GM23338 (cell line): Measurements from ENCODE around the gene ANKRD62. TPM values are rescaled to one million over a fixed set of nuclear protein-coding genes. Genes with fewer than 3 reads are reported as not detected.

Experiments
- ATAC-seq: fragments of 200-7000 bp; cut with Tn5 transposase; 3 replicates; pipeline ENCODE4 v1.9.1; 2020
- DNase-seq: peaks from one replicate; pipeline ENCODE4 v3.0.0-alpha.2; 2015; ENCODE audit warnings: low spot score
- H2AFZ ChIP-seq: fragments of 200-600 bp; sonication (generic); 2 replicates; pipeline ENCODE4 v1.8.0; 2016; ENCODE audit warnings: antibody characterized with exemption, mild to moderate bottlenecking, moderate library complexity
- H3F3A ChIP-seq: fragments of 200-600 bp; sonication (generic); replicated peaks from 2 replicates; pipeline ENCODE4 v1.8.0; 2017; ENCODE audit warnings: antibody characterized with exemption, mixed run types, low read depth
- H3K27ac ChIP-seq: fragments of 200-600 bp; sonication (generic); 2 replicates; pipeline ENCODE4 v1.6.1; 2016; ENCODE audit warnings: low read depth
- H3K27me3 ChIP-seq: fragments of 200-600 bp; sonication (generic); 2 replicates; pipeline ENCODE4 v1.8.0; 2016; ENCODE audit warnings: mild to moderate bottlenecking, mixed run types, moderate library complexity; ENCODE audit not compliant: insufficient read depth
- H3K36me3 ChIP-seq: fragments of 200-600 bp; sonication (generic); 2 replicates; pipeline ENCODE4 v1.8.0; 2016; ENCODE audit warnings: mild to moderate bottlenecking; ENCODE audit not compliant: insufficient read depth
- H3K4me1 ChIP-seq: fragments of 200-600 bp; sonication (generic); 2 replicates; pipeline ENCODE4 v1.8.0; 2016; ENCODE audit warnings: mild to moderate bottlenecking, moderate library complexity; ENCODE audit not compliant: insufficient read depth
- H3K4me2 ChIP-seq: fragments of 200-600 bp; sonication (generic); 2 replicates; pipeline ENCODE4 v1.7.1; 2017; ENCODE audit warnings: mixed run types
- H3K4me3 ChIP-seq: fragments of 200-600 bp; sonication (generic); 2 replicates; pipeline ENCODE4 v1.6.1; 2016; ENCODE audit warnings: mixed run types
- H3K79me2 ChIP-seq: fragments of 200-600 bp; sonication (generic); replicated peaks from 2 replicates; pipeline ENCODE4 v1.8.0; 2017; ENCODE audit warnings: mild to moderate bottlenecking; ENCODE audit not compliant: insufficient read depth
- H3K9me2 ChIP-seq: fragments of 200-600 bp; sonication (generic); 2 replicates; pipeline ENCODE4 v1.8.0; 2017; ENCODE audit not compliant: insufficient read depth
- H4K20me1 ChIP-seq: fragments of 200-600 bp; sonication (generic); replicated peaks from 2 replicates; pipeline ENCODE4 v1.8.0; 2017; ENCODE audit warnings: mild to moderate bottlenecking; ENCODE audit not compliant: insufficient read depth
- H3K27ac Mint-ChIP-seq: 2 replicates; pipeline ENCODE4 v1.8.0; 2020; ENCODE audit warnings: inconsistent platforms, mild to moderate bottlenecking, moderate library complexity, mixed read lengths
- H3K27me3 Mint-ChIP-seq: 3 replicates; pipeline ENCODE4 v1.8.0; 2022; ENCODE audit warnings: low read depth, mild to moderate bottlenecking, moderate library complexity, mixed read lengths, inconsistent platforms; ENCODE audit not compliant: insufficient read depth, poor library complexity
- H3K36me3 Mint-ChIP-seq: 3 replicates; pipeline ENCODE4 v1.8.0; 2021; ENCODE audit warnings: low read depth, mild to moderate bottlenecking, inconsistent platforms, moderate library complexity, mixed read lengths
- H3K4me1 Mint-ChIP-seq: 3 replicates; pipeline ENCODE4 v1.8.0; 2020; ENCODE audit warnings: mild to moderate bottlenecking, inconsistent platforms, mixed read lengths
- H3K4me3 Mint-ChIP-seq: 3 replicates; pipeline ENCODE4 v1.8.0; 2021; ENCODE audit warnings: moderate library complexity, mild to moderate bottlenecking, inconsistent platforms, mixed read lengths
- H3K9me3 Mint-ChIP-seq: 3 replicates; pipeline ENCODE4 v1.8.0; 2020; ENCODE audit warnings: moderate library complexity, mild to moderate bottlenecking, inconsistent platforms, mixed read lengths
- EZH2 ChIP-seq: fragments of 200-600 bp; sonication (generic); IDR thresholded peaks from one replicate; pipeline ENCODE4 v1.8.0; 2017; ENCODE audit warnings: antibody characterized with exemption, mild to moderate bottlenecking, low read depth; ENCODE audit not compliant: unreplicated experiment
- JUNB ChIP-seq: IDR thresholded peaks from one replicate; pipeline ENCODE4 v1.6.1; 2016; ENCODE audit warnings: antibody characterized with exemption; ENCODE audit not compliant: unreplicated experiment
- NANOG ChIP-seq: IDR thresholded peaks from 2 replicates; pipeline ENCODE4 v1.6.1; 2016; ENCODE audit warnings: antibody characterized with exemption, borderline replicate concordance
- POLR2AphosphoS5 ChIP-seq: IDR thresholded peaks from 2 replicates; pipeline ENCODE4 v1.6.1; 2016; ENCODE audit warnings: antibody characterized with exemption, low read depth
- STAT1 ChIP-seq: IDR thresholded peaks from one replicate; pipeline ENCODE4 v1.6.1; 2016; ENCODE audit warnings: antibody characterized with exemption; ENCODE audit not compliant: unreplicated experiment
- ZNF114 ChIP-seq: fragments of 250-450 bp; sonication (Bioruptor Pico); IDR thresholded peaks from 2 replicates; pipeline ENCODE4 v1.5.0; 2020; ENCODE audit warnings: mild to moderate bottlenecking, moderate library complexity
- ZNF331 ChIP-seq: fragments of 250-450 bp; sonication (Bioruptor Pico); IDR thresholded peaks from 2 replicates; pipeline ENCODE4 v1.5.0; 2020; ENCODE audit warnings: low read depth, mild to moderate bottlenecking, moderate library complexity
- polyA plus RNA-seq: library from polyadenylated mRNA; unstranded; fragments of >200 nt; fragmentation: Nextera tagmentation; extraction: Ambion mirVana; gene quantifications from 2 replicates; pipeline ENCODE4 v1.2.1, GENCODE V29; 2016
- total RNA-seq: library from RNA; depleted of rRNA; stranded (reverse); fragments of >200 nt; shearing (Covaris generic); gene quantifications from 2 replicates; pipeline ENCODE4 v1.2.3, GENCODE V29; 2014
- TF ChIP-seq, protein P1 (sequence below): IDR thresholded peaks from one replicate; pipeline ENCODE4 v1.6.1; 2018; ENCODE audit warnings: antibody characterized with exemption; ENCODE audit not compliant: unreplicated experiment
- TF ChIP-seq, protein P2 (sequence below): IDR thresholded peaks from 2 replicates; pipeline ENCODE4 v1.6.1; 2016; ENCODE audit warnings: antibody characterized with exemption
- TF ChIP-seq, protein P3 (sequence below): fragments of 250-450 bp; sonication (Bioruptor Pico); IDR thresholded peaks from 2 replicates; pipeline ENCODE4 v1.5.0; 2020; ENCODE audit warnings: mild to moderate bottlenecking, moderate library complexity

The ANKRD62 gene
- total and polyA plus RNA-seq, 2 experiments from 2014 or later, result not detected

DNA sequence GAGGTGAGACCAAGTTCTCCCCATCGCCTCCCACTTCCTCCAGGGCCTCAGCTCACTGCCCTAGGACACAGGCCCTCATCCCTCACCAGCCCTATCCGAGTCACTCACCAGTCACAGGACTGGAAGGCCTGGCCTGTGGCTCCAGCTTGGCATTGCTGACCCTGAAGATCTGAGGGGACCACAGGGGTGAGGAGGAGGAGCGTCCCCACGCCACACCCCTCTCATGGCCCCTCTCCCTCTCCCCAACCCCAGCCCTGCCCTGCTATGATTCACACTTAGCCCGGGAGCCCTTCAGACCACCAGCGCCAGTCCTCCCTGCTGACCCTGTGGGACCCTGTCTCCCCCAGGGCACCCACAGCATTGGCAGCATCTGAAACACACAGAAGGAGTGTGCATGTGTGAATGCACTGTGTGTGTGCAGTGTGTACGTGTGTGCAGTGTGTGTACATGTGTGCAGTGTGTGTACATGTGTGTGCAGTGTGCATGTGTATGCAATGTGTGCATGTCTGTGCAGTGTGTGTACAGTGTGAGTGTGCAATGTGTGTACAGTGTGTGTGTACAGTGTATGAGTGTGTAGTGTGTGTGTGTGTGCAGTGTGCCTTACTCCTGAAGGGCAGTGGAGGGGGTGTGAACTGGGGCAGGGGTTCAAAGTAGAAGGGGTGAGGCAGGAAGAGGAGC is 29.4 kb upstream of the ANKRD62 start:
- Mint-ChIP-seq H3K27ac (no peak overlapping the region), H3K4me3 (no peak overlapping the region), H3K9me3 (peaks cover 4% of the 10 kb centered on the region; the same call in 1 of the 3 replicates), H3K27me3 (peaks cover 8% of the 10 kb centered on the region), H3K36me3 (no peaks in the 10 kb centered on the region), H3K4me1 (no peaks in the 10 kb centered on the region; the same call in 2 of the 3 replicates)
- no peaks in the 10 kb centered on the region for H3K36me3 ChIP-seq
- H4K20me1 ChIP-seq, result no peaks in the 10 kb centered on the region
- H3K27ac ChIP-seq, result no peak overlapping the region
- H3K4me3 ChIP-seq, result no peak overlapping the region
- no peak overlapping the region for H2AFZ ChIP-seq
- TF ChIP-seq, protein P1, sequence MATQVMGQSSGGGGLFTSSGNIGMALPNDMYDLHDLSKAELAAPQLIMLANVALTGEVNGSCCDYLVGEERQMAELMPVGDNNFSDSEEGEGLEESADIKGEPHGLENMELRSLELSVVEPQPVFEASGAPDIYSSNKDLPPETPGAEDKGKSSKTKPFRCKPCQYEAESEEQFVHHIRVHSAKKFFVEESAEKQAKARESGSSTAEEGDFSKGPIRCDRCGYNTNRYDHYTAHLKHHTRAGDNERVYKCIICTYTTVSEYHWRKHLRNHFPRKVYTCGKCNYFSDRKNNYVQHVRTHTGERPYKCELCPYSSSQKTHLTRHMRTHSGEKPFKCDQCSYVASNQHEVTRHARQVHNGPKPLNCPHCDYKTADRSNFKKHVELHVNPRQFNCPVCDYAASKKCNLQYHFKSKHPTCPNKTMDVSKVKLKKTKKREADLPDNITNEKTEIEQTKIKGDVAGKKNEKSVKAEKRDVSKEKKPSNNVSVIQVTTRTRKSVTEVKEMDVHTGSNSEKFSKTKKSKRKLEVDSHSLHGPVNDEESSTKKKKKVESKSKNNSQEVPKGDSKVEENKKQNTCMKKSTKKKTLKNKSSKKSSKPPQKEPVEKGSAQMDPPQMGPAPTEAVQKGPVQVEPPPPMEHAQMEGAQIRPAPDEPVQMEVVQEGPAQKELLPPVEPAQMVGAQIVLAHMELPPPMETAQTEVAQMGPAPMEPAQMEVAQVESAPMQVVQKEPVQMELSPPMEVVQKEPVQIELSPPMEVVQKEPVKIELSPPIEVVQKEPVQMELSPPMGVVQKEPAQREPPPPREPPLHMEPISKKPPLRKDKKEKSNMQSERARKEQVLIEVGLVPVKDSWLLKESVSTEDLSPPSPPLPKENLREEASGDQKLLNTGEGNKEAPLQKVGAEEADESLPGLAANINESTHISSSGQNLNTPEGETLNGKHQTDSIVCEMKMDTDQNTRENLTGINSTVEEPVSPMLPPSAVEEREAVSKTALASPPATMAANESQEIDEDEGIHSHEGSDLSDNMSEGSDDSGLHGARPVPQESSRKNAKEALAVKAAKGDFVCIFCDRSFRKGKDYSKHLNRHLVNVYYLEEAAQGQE, result no peak
- no peak for TF ChIP-seq NANOG
- TF ChIP-seq EZH2, result no peak
- no peak for TF ChIP-seq ZNF331 (CRISPR knock-in tag)
- TF ChIP-seq, protein P2, sequence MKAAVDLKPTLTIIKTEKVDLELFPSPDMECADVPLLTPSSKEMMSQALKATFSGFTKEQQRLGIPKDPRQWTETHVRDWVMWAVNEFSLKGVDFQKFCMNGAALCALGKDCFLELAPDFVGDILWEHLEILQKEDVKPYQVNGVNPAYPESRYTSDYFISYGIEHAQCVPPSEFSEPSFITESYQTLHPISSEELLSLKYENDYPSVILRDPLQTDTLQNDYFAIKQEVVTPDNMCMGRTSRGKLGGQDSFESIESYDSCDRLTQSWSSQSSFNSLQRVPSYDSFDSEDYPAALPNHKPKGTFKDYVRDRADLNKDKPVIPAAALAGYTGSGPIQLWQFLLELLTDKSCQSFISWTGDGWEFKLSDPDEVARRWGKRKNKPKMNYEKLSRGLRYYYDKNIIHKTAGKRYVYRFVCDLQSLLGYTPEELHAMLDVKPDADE, result no peak
- no peak for TF ChIP-seq POLR2AphosphoS5
- TF ChIP-seq JUNB, result no peak
- no peak for TF ChIP-seq STAT1
- no peaks in the 10 kb centered on the region for H3K79me2 ChIP-seq
- DNase-seq, result no peak
- no peaks in the 10 kb centered on the region for H3K27me3 ChIP-seq
- no peak for ATAC-seq
- no peaks in the 10 kb centered on the region for H3F3A ChIP-seq
- no peaks in the 10 kb centered on the region for H3K4me1 ChIP-seq
- H3K4me2 ChIP-seq, result no peak overlapping the region
- no peaks in the 10 kb centered on the region for H3K9me2 ChIP-seq

DNA sequence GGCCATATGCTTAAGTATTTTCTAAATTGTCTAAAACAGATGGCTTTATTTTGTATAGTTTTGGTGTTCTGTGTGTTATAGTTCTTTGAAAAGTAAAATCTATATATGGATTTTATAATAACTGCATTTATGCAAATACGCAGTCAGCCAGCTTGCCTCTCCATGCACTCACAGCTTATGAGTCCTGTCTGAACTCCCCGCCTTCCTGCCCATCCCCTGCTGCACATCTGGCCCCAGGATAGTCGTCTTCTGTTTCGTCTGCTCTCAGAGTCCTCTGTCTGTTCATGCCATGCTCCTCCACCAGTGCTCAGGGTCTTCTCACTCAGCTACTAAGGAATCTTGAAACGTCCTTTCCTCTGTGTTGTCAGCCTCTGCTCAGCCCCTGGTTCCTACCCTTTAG is 28.2 kb upstream of the ANKRD62 start:
- Histone ChIP-seq H3K4me3 (no peak overlapping the region), H3K27me3 (no peaks in the 10 kb centered on the region), H3K27ac (no peak overlapping the region), H3K9me2 (no peaks in the 10 kb centered on the region), H3K4me1 (no peaks in the 10 kb centered on the region), H3K4me2 (no peak overlapping the region), H4K20me1 (no peaks in the 10 kb centered on the region), H3K36me3 (no peaks in the 10 kb centered on the region), H2AFZ (no peak overlapping the region), H3K79me2 (no peaks in the 10 kb centered on the region), H3F3A (no peaks in the 10 kb centered on the region)
- Mint-ChIP-seq H3K36me3 (no peaks in the 10 kb centered on the region), H3K27ac (no peak overlapping the region), H3K4me3 (no peak overlapping the region), H3K27me3 (peaks cover 4% of the 10 kb centered on the region), H3K9me3 (peaks cover 4% of the 10 kb centered on the region; the same call in 1 of the 3 replicates), H3K4me1 (no peaks in the 10 kb centered on the region; the same call in 2 of the 3 replicates)
- no peak for ATAC-seq
- no peak for DNase-seq
- TF ChIP-seq, protein P3, sequence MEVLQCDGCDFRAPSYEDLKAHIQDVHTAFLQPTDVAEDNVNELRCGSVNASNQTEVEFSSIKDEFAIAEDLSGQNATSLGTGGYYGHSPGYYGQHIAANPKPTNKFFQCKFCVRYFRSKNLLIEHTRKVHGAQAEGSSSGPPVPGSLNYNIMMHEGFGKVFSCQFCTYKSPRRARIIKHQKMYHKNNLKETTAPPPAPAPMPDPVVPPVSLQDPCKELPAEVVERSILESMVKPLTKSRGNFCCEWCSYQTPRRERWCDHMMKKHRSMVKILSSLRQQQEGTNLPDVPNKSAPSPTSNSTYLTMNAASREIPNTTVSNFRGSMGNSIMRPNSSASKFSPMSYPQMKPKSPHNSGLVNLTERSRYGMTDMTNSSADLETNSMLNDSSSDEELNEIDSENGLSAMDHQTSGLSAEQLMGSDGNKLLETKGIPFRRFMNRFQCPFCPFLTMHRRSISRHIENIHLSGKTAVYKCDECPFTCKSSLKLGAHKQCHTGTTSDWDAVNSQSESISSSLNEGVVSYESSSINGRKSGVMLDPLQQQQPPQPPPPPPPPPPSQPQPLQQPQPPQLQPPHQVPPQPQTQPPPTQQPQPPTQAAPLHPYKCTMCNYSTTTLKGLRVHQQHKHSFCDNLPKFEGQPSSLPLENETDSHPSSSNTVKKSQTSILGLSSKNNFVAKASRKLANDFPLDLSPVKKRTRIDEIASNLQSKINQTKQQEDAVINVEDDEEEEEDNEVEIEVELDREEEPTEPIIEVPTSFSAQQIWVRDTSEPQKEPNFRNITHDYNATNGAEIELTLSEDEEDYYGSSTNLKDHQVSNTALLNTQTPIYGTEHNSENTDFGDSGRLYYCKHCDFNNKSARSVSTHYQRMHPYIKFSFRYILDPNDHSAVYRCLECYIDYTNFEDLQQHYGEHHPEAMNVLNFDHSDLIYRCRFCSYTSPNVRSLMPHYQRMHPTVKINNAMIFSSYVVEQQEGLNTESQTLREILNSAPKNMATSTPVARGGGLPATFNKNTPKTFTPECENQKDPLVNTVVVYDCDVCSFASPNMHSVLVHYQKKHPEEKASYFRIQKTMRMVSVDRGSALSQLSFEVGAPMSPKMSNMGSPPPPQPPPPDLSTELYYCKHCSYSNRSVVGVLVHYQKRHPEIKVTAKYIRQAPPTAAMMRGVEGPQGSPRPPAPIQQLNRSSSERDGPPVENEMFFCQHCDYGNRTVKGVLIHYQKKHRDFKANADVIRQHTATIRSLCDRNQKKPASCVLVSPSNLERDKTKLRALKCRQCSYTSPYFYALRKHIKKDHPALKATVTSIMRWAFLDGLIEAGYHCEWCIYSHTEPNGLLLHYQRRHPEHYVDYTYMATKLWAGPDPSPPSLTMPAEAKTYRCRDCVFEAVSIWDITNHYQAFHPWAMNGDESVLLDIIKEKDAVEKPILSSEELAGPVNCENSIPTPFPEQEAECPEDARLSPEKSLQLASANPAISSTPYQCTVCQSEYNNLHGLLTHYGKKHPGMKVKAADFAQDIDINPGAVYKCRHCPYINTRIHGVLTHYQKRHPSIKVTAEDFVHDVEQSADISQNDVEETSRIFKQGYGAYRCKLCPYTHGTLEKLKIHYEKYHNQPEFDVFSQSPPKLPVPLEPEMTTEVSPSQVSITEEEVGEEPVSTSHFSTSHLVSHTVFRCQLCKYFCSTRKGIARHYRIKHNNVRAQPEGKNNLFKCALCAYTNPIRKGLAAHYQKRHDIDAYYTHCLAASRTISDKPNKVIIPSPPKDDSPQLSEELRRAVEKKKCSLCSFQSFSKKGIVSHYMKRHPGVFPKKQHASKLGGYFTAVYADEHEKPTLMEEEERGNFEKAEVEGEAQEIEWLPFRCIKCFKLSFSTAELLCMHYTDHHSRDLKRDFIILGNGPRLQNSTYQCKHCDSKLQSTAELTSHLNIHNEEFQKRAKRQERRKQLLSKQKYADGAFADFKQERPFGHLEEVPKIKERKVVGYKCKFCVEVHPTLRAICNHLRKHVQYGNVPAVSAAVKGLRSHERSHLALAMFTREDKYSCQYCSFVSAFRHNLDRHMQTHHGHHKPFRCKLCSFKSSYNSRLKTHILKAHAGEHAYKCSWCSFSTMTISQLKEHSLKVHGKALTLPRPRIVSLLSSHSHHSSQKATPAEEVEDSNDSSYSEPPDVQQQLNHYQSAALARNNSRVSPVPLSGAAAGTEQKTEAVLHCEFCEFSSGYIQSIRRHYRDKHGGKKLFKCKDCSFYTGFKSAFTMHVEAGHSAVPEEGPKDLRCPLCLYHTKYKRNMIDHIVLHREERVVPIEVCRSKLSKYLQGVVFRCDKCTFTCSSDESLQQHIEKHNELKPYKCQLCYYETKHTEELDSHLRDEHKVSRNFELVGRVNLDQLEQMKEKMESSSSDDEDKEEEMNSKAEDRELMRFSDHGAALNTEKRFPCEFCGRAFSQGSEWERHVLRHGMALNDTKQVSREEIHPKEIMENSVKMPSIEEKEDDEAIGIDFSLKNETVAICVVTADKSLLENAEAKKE (CRISPR knock-in tag), result no peak
- TF ChIP-seq JUNB (no peak), ZNF114 (no peak), NANOG (no peak), POLR2AphosphoS5 (no peak), ZNF331 (CRISPR knock-in tag) (no peak), EZH2 (no peak), STAT1 (no peak)
